ENCODE data around the gene MED16. TPM values are rescaled to one million over a fixed set of nuclear protein-coding genes. Genes with fewer than 3 reads are reported as not detected.

The MED16 gene
- total and polyA plus RNA-seq, 2 of the 13 experiments (the other 11 are each of a cell fraction or from before 2014, with no cell fraction given): 13.3 to 14.8 TPM

GRCh38 chr19:917323-918151, 24.6 kb upstream of the MED16 start, which contains the start of gene KISS1R (continued):
- TF ChIP-seq ZBTB39 (CRISPR knock-in tag; IDR thresholded peaks at IDR 0.05): no peak
- peak; percentile 64; the same call in 1 of the 2 replicates for TF ChIP-seq MED1 (CRISPR knock-in tag; IDR thresholded peaks at IDR 0.05)
- TF ChIP-seq ZNF503 (CRISPR knock-in tag; IDR thresholded peaks at IDR 0.05): no peak; the same call in 1 of the 2 replicates
- peak; percentile 91 for TF ChIP-seq ZFP91 (CRISPR knock-in tag; IDR thresholded peaks at IDR 0.05; ENCODE audit: borderline replicate concordance)
- no peak for TF ChIP-seq SUZ12 (IDR thresholded peaks at IDR 0.05; ENCODE audit: low read depth, low read length)
- peak; percentile 89; the same call in 1 of the 2 replicates for TF ChIP-seq ZNF430 (CRISPR knock-in tag; IDR thresholded peaks at IDR 0.05)
- no peak for TF ChIP-seq HNRNPL (IDR thresholded peaks at IDR 0.05; ENCODE audit: low read depth, low read length)
- no peak for TF ChIP-seq ZMAT5 (CRISPR knock-in tag; IDR thresholded peaks at IDR 0.05; ENCODE audit: borderline replicate concordance, low read depth)
- TF ChIP-seq HBP1 (CRISPR knock-in tag; IDR thresholded peaks at IDR 0.05; ENCODE audit: low read depth): no peak
- no peak for TF ChIP-seq TRAFD1 (CRISPR knock-in tag; IDR thresholded peaks at IDR 0.05; ENCODE audit: borderline replicate concordance)
- no peak; the same call in 1 of the 2 replicates for TF ChIP-seq NRL (CRISPR knock-in tag; IDR thresholded peaks at IDR 0.05; ENCODE audit: borderline replicate concordance)
- TF ChIP-seq MED13 (CRISPR knock-in tag; IDR thresholded peaks at IDR 0.05): peak; percentile 88; the same call in 1 of the 2 replicates
- no peak for TF ChIP-seq ELF3 (CRISPR knock-in tag; IDR thresholded peaks at IDR 0.05)
- no peak for TF ChIP-seq CBX1 (IDR thresholded peaks at IDR 0.05; ENCODE audit: low read depth)
- no peak for TF ChIP-seq ZBTB20 (CRISPR knock-in tag; IDR thresholded peaks at IDR 0.05; ENCODE audit: borderline replicate concordance, low read depth)
- peak; percentile 37 for TF ChIP-seq ATF2 (CRISPR knock-in tag; IDR thresholded peaks at IDR 0.05)
